Measurements from ENCODE around the gene KCND2. TPM values are rescaled to one million over a fixed set of nuclear protein-coding genes. Genes with fewer than 3 reads are reported as not detected.

KCND2 gene
- total and polyA plus RNA-seq, 2 of the 4 experiments (the other 2 are of a cell fraction) = under 0.01 TPM; not detected in 1

- BruUV-seq (replicated peaks) = no TSS peak
- intact Hi-C loops (cut with micrococcal nuclease) = no loop called here
These were observed 200.4 kb downstream of the KCND2 start for GRCh38 chr7:120473352-120473751.

More at GRCh38 chr7:120473352-120473751, 200.4 kb downstream of the KCND2 start:
- TF ChIP-seq CTCF (conservative IDR thresholded peaks at IDR 0.05; ENCODE audit: low read depth, low read length) (no peak), CEBPB (IDR thresholded peaks at IDR 0.05; ENCODE audit: low read depth, low read length) (no peak), BHLHE40 (IDR thresholded peaks at IDR 0.05; ENCODE audit: low read depth, low read length) (no peak), RCOR1 (IDR thresholded peaks at IDR 0.05; ENCODE audit: insufficient replicate concordance, low read length) (no peak), MAZ (IDR thresholded peaks at IDR 0.05; ENCODE audit: borderline replicate concordance, low read depth, low read length) (no peak), SMC3 (IDR thresholded peaks at IDR 0.05; ENCODE audit: low read depth, low read length) (no peak), MXI1 (IDR thresholded peaks at IDR 0.05; ENCODE audit: borderline replicate concordance, low read depth, low read length) (no peak)
- H4K20me1 ChIP-seq (ENCODE audit: insufficient read depth, low read length) = no peaks in the 10 kb centered on the region
- H3K27ac ChIP-seq (ENCODE audit: insufficient read depth, low read length) = no peak overlapping the region
- POLR2A ChIA-PET (ENCODE audit: unreplicated experiment) = no interaction called here
- H2AFZ ChIP-seq (replicated peaks; ENCODE audit: low read length, poor library complexity) = no peak overlapping the region
- no peak overlapping the region for H3K23ac ChIP-seq (ENCODE audit: low read depth, low read length)
- H3K27me3 ChIP-seq (ENCODE audit: control insufficient read depth, insufficient read depth, low read length) = no peaks in the 10 kb centered on the region
- no peaks in the 10 kb centered on the region for H3K79me1 ChIP-seq (ENCODE audit: low read depth in 1 of 2, low read length in 2 of 2)
- no peak overlapping the region for H2BK120ac ChIP-seq (ENCODE audit: low read depth, low read length)
- no peak overlapping the region for H3K14ac ChIP-seq (replicated peaks; ENCODE audit: low read depth, low read length)
- no peak overlapping the region for H4K5ac ChIP-seq (ENCODE audit: low read depth, low read length)
- no peaks in the 10 kb centered on the region for H3K9me3 ChIP-seq (ENCODE audit: control insufficient read depth, insufficient read depth, low read length)
- no peak overlapping the region for H4K91ac ChIP-seq (ENCODE audit: insufficient read depth, low read depth, low read length)
- no peak overlapping the region for H3K56ac ChIP-seq (ENCODE audit: extremely low read depth, insufficient read depth, low read length)
- H3K18ac ChIP-seq (ENCODE audit: low read depth, low read length) = no peak overlapping the region
- no peaks in the 10 kb centered on the region for H3K36me3 ChIP-seq (ENCODE audit: control insufficient read depth, insufficient read depth, low read length)
- no CpG with 5 or more reads among the region's 5 CpGs for WGBS, 2 experiments (ENCODE audit: extremely low coverage in 2 of 2, insufficient read length in 1 of 2)
- ATAC-seq (ENCODE audit: low read depth) = no peak
- H2BK15ac ChIP-seq (ENCODE audit: low read depth, low read length) = no peak overlapping the region
- no peak overlapping the region for H2AK5ac ChIP-seq (ENCODE audit: low read depth, low read length)
- no peak overlapping the region for H3K9ac ChIP-seq (ENCODE audit: low read depth, low read length)
- no peak overlapping the region for H3K4me2 ChIP-seq (ENCODE audit: low read depth, low read length)
- H2BK5ac ChIP-seq (ENCODE audit: low read depth, low read length, poor library complexity, severe bottlenecking) = no peak overlapping the region
- DNase-seq = no peak
- H3K4me1 ChIP-seq (ENCODE audit: control insufficient read depth, insufficient read depth, low read length) = no peaks in the 10 kb centered on the region
- H3K9me1 ChIP-seq (ENCODE audit: insufficient read depth, low read length) = no peaks in the 10 kb centered on the region
- no peak overlapping the region for H3K4ac ChIP-seq (ENCODE audit: low read depth, low read length)
- H2BK20ac ChIP-seq (ENCODE audit: low read depth, low read length) = no peak overlapping the region
- H3K4me3 ChIP-seq (ENCODE audit: insufficient read depth, low read depth, low read length) = no peak overlapping the region
- dilution Hi-C loops (cut with HindIII; ENCODE audit: low sequenced_read_pairs, unreplicated experiment) (no loop called here), in situ Hi-C loops (cut with MboI; ENCODE audit: low sequenced_read_pairs) (no loop called here)
- no peak overlapping the region for H2AK9ac ChIP-seq (replicated peaks; ENCODE audit: low read depth, low read length, poor library complexity)
- H4K8ac ChIP-seq (ENCODE audit: low read depth in 2 of 2, low read length in 2 of 2) = no peak overlapping the region
- CTCF ChIA-PET = no interaction called here
